ENCODE measurements around the gene KLHDC8A. TPM values are rescaled to one million over a fixed set of nuclear protein-coding genes. Genes with fewer than 3 reads are reported as not detected.
"Not testable (repeated sequence)": the region's sequence is repeated elsewhere in the genome, so short reads cannot be mapped to it uniquely, and the experiment has no call there.

The KLHDC8A gene
- total RNA-seq, 1 experiment from 2014 or later, result not detected

- Histone ChIP-seq H3K36me3 (ENCODE audit: insufficient read depth, low read length, poor library complexity, severe bottlenecking) (no peaks in the 10 kb centered on the region), H3K4me1 (ENCODE audit: insufficient read depth, low read length, poor library complexity, severe bottlenecking) (no peaks in the 10 kb centered on the region), H3K9me3 (ENCODE audit: low read depth, low read length, poor library complexity, severe bottlenecking) (no peaks in the 10 kb centered on the region), H3K4me3 (ENCODE audit: low read depth, low read length, poor library complexity, severe bottlenecking) (no peak overlapping the region), H3K27ac (ENCODE audit: low read depth, low read length, poor library complexity, severe bottlenecking) (no peak overlapping the region), H3K27me3 (replicated peaks; ENCODE audit: insufficient read depth, low read depth, low read length, poor library complexity) (no peaks in the 10 kb centered on the region)
- intact Hi-C loops (cut with micrococcal nuclease; ENCODE audit: unreplicated experiment), result loop anchor here (10.0 kb wide), 1 partner anchor 243 kb away; the partner anchor contains the start of gene ELK4
- CTCF ChIA-PET, result interaction anchor here (0.7 kb wide), 1 partner anchor 110 kb away, joined by 3 read pairs; no protein-coding TSS in a partner anchor
- no peak for DNase-seq (ENCODE audit: low spot score)
- TF ChIP-seq CTCF (conservative IDR thresholded peaks at IDR 0.05; ENCODE audit: low read depth, low read length), result no peak
- no peak for TF ChIP-seq EZH2 (IDR thresholded peaks at IDR 0.05; ENCODE audit: borderline replicate concordance, low read depth, low read length, poor library complexity, severe bottlenecking)
- POLR2A ChIA-PET (ENCODE audit: low non-redundant PET), result no interaction called here
- no TSS peak for BruUV-seq (replicated peaks)
These were observed 34.7 kb upstream of the KLHDC8A start for GRCh38 chr1:205391386-205391785.

- H3K4me3 ChIP-seq (ENCODE audit: low read depth, low read length, poor library complexity, severe bottlenecking), result no peak overlapping the region
- DNase-seq (ENCODE audit: low spot score), result no peak
- H3K4me1 ChIP-seq (ENCODE audit: insufficient read depth, low read length, poor library complexity, severe bottlenecking), result no peaks in the 10 kb centered on the region
- TF ChIP-seq EZH2 (IDR thresholded peaks at IDR 0.05; ENCODE audit: borderline replicate concordance, low read depth, low read length, poor library complexity, severe bottlenecking) (no peak), CTCF (conservative IDR thresholded peaks at IDR 0.05; ENCODE audit: low read depth, low read length) (no peak)
- POLR2A ChIA-PET (ENCODE audit: low non-redundant PET), result no interaction called here
- no peaks in the 10 kb centered on the region for H3K9me3 ChIP-seq (ENCODE audit: low read depth, low read length, poor library complexity, severe bottlenecking)
- no TSS peak for BruUV-seq (replicated peaks)
- intact Hi-C loops (cut with micrococcal nuclease; ENCODE audit: unreplicated experiment), result no loop called here
- no peaks in the 10 kb centered on the region for H3K36me3 ChIP-seq (ENCODE audit: insufficient read depth, low read length, poor library complexity, severe bottlenecking)
- no peak overlapping the region for H3K27ac ChIP-seq (ENCODE audit: low read depth, low read length, poor library complexity, severe bottlenecking)
- no peaks in the 10 kb centered on the region for H3K27me3 ChIP-seq (replicated peaks; ENCODE audit: insufficient read depth, low read depth, low read length, poor library complexity)
- CTCF ChIA-PET, result interaction anchor here (0.5 kb wide), 1 partner anchor 69 kb away, joined by 8 read pairs; no protein-coding TSS in a partner anchor
These were observed 31.1 kb upstream of the KLHDC8A start for GRCh38 chr1:205387845-205388244.

GRCh38 chr1:205382990-205383389 lies 26.3 kb upstream of the KLHDC8A start:
- CTCF ChIA-PET; H3K4me1 ChIP-seq (ENCODE audit: insufficient read depth, low read length, poor library complexity, severe bottlenecking); H3K9me3 ChIP-seq (ENCODE audit: low read depth, low read length, poor library complexity, severe bottlenecking); DNase-seq (ENCODE audit: low spot score); POLR2A ChIA-PET (ENCODE audit: low non-redundant PET); intact Hi-C loops (cut with micrococcal nuclease; ENCODE audit: unreplicated experiment); H3K27me3 ChIP-seq (replicated peaks; ENCODE audit: insufficient read depth, low read depth, low read length, poor library complexity); H3K4me3 ChIP-seq (ENCODE audit: low read depth, low read length, poor library complexity, severe bottlenecking); BruUV-seq (replicated peaks); H3K27ac ChIP-seq (ENCODE audit: low read depth, low read length, poor library complexity, severe bottlenecking); H3K36me3 ChIP-seq (ENCODE audit: insufficient read depth, low read length, poor library complexity, severe bottlenecking): not testable (repeated sequence)

GRCh38 chr1:205382561-205382960 lies 25.8 kb upstream of the KLHDC8A start:
- H3K9me3 ChIP-seq (ENCODE audit: low read depth, low read length, poor library complexity, severe bottlenecking), result no peaks in the 10 kb centered on the region

More at GRCh38 chr1:205382561-205382960, 25.8 kb upstream of the KLHDC8A start:
- CTCF ChIA-PET, result no interaction called here
- Histone ChIP-seq H3K27me3 (replicated peaks; ENCODE audit: insufficient read depth, low read depth, low read length, poor library complexity) (no peaks in the 10 kb centered on the region), H3K36me3 (ENCODE audit: insufficient read depth, low read length, poor library complexity, severe bottlenecking) (no peaks in the 10 kb centered on the region), H3K4me3 (ENCODE audit: low read depth, low read length, poor library complexity, severe bottlenecking) (no peak overlapping the region), H3K4me1 (ENCODE audit: insufficient read depth, low read length, poor library complexity, severe bottlenecking) (no peaks in the 10 kb centered on the region), H3K27ac (ENCODE audit: low read depth, low read length, poor library complexity, severe bottlenecking) (no peak overlapping the region)
- no peak for DNase-seq (ENCODE audit: low spot score)
- intact Hi-C loops (cut with micrococcal nuclease; ENCODE audit: unreplicated experiment), result no loop called here
- TF ChIP-seq EZH2 (IDR thresholded peaks at IDR 0.05; ENCODE audit: borderline replicate concordance, low read depth, low read length, poor library complexity, severe bottlenecking) (no peak), CTCF (conservative IDR thresholded peaks at IDR 0.05; ENCODE audit: low read depth, low read length) (no peak)
- no TSS peak for BruUV-seq (replicated peaks)
- POLR2A ChIA-PET (ENCODE audit: low non-redundant PET), result no interaction called here
